HG03135 (cell line): ENCODE results near the gene MRPL55.

ENCODE experiments used
- ATAC-seq: cut with Tn5 transposase; IDR thresholded peaks from one replicate; pipeline ENCODE4 v1.9.1; 2021; ENCODE audit warnings: mild to moderate bottlenecking, moderate library complexity; ENCODE audit not compliant: unreplicated experiment

MRPL55 gene

DNA sequence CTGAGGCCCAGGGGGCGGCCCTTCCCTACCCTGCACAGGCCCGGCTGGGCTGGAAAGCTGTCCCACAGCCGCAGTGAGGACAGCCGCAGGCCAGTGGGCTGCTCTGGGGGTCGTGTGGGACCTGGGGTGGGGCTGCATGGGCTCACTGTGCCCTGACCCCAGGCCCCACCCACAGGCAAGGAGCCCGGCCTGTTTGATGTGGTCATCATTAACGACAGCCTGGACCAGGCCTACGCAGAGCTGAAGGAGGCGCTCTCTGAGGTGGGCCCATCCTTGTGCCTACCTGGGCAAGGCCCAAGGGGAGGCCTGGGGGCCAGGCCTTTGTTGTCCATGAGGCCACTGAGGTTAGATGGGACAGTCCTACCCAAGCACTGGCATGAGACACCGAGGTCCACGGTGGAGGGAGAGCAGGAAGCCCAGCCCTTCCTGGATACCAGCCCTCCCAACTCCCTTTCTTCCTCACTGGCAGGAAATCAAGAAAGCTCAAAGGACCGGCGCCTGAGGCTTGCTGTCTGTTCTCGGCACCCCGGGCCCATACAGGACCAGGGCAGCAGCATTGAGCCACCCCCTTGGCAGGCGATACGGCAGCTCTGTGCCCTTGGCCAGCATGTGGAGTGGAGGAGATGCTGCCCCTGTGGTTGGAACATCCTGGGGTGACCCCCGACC, 39.2 kb upstream of the MRPL55 start:
- ATAC-seq, result no peak

DNA sequence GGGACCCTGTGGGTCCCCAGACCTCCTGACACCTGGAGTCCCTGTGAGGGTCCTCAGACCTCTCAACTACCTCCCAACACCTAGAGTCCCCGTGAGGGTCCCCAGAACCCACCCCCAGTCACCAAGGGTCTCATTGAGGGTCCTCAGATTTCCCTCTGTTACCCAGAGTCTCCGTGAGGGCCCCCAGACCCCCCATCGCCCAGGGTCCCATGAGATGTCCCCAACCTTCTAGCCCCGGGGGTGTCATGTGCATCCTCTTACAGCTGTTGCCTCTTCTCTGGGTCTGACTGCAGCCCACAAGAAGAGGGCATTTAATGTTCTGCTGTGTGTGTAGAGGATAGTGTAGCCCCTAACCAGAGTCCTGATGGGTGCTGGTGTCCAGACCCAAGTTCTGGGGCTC, 38.7 kb upstream of the MRPL55 start:
- no peak for ATAC-seq

DNA sequence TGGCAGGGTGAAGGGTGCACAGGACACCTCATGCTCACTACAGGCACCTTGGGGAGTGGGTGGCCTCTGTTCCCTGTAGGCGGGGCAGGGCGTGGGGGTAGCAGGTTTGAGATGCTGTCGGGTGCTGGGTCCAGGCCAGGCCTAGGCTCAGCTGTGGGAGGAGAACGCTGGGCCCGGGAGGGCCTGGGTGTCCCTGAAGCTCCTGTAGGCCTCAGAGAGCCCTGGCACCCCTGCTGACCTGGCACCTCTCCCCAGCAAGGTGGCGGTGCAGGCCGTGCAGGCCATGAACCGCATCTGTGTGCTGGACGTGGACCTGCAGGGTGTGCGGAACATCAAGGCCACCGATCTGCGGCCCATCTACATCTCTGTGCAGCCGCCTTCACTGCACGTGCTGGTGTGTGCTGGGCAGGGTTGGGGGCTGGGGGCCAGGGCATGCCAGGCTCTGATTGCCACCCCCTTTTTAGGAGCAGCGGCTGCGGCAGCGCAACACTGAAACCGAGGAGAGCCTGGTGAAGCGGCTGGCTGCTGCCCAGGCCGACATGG, 38.1 kb upstream of the MRPL55 start:
- no peak for ATAC-seq

DNA sequence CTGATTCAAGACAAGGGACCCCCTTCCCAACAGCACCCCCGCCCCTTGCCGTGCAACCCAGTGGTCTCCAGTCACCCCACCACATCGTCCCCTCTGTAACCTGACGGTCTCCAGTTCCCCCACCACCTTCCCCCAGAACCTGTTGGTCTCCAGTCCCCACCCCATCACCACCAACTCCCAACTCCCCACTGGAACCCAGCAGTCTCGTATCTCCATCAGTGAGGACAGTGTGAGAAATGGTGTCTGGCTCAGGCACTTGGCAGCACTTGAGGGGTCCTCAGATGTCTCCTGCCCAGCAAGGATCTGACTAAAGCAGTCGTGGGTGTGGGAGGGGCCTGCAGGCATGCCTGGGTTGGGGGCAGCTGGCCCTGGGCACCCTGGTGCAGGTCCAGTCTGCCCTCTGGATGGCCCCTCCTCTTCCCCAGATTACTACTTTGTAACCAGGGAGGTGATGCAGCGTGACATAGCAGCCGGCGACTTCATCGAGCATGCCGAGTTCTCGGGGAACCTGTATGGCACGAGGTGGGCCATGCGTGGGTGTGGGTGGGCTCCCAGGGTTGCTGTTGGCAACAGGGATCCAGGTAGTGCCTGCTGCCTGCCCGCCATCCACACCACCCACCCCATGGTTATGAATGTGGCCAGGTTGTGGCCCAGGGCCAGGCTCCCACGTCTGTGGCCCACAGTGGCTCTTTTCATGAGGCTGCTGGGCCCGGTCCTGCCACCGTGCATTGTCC, 37.5 kb upstream of the MRPL55 start:
- ATAC-seq, result no peak

DNA sequence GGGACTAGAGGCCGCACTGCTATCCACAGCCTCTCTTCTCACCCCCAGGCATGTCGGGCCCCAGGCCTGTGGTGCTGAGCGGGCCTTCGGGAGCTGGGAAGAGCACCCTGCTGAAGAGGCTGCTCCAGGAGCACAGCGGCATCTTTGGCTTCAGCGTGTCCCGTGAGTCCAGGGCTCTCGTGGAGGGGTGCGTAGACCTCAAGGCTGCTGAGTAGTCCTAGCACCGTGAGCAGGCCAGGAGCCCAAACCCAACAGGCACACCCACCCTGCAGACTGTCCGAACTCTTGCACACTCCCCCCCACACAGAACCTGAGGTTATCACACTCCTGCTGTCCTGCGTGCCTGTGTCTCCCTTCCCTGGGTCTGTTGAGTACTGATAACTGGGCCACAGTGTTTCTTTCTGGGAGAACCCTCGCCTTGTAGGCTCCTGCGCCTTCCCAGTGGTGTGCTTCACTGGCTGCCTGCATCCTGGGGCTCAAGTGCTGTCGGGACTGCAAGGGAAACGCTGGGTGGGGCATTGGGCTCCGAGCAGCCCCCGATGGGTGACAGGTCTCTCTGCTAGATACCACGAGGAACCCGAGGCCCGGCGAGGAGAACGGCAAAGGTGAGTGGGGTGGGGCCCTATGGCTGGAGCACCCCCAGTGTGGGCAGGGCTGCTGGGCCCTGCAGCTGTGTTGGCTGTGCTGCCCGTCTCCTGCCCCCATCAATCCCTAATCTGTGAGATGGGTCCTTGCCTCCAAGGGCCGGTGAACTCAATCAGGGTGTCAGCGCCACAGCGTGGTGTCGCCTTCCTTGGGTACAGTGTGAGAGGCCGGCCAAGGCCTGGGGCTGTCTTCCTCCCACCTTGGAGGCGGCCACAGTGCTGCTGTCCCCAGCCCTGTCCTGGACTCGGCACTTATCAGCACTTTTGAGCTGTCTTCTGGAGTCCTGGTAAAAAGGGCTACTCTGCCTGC, 36.6 kb upstream of the MRPL55 start:
- no peak for ATAC-seq

DNA sequence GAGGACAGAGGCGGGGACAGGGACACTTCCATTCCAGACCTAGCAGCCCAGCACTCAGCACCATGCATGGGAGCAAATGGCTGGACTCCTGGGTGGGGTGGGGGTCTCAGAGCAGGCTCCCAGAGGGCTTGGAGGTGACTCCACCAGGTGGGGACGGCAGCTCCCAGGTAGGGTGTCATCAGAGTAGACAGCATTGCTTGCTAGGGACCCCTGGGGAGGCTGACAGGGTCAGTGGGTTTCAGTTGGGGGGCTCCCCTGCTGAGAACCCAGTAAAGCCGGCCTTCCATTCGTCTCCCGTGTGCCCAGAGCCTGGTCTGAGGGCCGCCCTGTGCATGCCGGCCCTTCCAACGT, 35.9 kb upstream of the MRPL55 start:
- ATAC-seq, result no peak

DNA sequence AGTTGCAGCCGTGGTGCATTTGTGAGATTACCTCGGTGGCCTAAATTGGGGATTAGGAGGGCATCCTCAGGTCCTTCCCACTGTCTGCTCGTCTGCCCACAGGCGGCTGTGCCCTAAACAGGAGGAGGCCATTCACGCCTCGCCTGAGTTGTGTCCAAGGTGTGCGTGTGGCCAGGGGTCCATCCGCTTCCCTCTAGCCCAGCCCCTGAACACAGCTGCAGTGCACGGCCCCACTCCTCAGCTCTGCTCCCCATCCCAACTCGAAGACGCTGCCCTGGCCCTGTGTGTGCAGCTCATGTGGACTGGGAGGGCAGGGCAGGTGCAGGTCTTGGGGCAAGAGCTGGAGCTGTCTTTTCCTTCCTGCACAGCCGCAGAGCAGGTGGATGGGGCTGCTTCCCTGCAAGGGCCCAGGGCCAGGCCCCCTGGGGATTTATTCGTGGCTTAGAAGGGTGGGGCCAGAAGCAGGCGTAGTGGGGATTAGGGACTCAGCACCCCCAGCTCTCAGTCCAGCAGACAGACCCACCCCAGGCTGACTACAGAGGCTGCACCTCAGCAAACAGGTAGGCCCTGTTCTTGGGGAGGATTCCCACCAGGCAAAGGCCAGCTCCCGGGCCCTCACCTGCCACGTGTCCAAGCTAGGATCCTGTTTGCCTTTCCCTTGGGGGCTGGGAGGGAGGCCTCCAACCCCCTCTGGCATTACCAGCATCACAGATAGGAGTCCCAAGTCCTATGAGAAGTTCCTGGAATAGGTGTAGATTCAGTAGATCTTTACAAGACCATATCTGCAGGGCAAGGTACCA, 35.3 kb upstream of the MRPL55 start:
- no peak for ATAC-seq

DNA sequence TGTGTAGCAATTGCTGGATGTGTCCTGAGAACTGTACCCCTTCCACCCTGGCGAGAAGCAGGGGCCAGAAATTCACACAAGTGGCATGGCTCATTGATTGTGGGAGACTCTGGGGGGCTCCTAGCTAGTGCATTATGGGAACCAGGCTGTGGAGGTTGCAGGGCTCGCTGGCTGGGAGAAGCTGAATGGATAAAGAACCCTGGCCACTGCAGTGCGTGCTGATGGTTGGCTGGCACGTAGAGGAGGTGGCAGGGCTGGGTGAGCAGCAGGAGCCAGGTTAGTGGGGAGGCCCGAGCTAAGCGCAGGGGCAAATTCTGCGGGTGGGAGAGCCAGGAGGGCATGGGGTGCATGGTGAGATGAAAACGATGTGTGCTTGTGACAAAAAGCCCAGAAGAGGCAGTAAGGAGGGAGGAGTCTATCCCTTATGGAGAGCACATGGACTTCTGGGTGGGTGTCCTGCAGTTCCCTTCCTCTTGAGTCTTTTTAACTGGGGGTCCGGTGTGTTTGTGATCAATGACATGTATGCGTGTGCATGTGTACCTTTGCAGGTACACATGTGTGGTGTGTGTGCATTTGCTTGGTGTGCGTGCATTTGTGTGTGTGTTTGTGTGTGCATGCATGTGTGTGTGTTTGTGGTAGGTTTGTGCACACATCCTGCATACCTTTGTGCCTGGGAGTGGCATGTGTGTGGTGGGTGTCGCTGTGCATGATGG, 34.5 kb upstream of the MRPL55 start:
- ATAC-seq, result no peak

DNA sequence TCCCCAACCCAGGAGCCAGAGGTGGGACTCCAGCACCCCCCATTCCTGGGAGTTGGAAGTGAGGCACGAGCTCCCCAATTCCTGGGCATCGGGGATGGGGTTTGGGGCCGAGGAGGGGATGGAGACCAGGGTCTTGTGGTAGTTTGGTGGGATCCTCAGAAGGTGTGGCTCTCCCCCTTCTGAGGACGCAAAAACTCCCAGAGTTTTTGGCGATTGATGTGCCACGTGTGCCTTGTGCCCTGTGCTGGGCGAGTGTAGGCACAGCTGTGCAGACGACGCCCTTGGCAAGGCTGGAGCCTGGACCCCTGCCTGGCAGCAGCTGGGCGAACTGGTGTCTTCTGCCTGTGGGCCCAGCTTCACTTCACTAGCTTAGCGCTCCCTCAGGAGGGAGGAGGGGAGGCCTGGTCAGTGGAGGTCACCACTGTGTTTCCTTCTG, 33.6 kb upstream of the MRPL55 start:
- ATAC-seq, result no peak

DNA sequence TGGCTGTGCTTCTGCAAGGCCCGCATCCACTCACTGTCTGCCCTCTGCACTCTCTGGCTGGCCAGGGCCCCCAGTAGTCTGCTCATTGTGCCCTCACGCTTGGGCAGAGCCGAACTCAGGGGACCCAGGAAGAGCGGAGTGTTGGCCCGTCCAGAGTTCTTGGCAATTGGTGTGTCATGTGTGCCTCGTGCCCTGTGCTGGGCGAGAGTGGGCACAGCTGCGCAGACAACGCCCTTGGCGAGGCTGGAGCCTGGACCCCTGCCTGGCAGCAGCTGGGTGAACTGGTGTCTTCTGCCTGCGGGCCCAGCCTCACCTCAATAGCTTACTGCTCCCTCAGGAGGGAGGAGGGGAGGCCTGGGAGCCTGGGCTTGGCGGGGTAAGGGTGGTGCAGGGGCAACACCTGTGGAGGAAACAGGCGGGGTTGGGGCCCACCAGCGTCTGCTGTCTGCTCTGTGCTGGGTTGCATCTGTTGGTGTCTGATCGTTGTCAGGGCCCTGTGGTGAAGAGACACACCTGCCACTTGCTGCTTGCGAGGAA, 33.1 kb upstream of the MRPL55 start:
- no peak for ATAC-seq

DNA sequence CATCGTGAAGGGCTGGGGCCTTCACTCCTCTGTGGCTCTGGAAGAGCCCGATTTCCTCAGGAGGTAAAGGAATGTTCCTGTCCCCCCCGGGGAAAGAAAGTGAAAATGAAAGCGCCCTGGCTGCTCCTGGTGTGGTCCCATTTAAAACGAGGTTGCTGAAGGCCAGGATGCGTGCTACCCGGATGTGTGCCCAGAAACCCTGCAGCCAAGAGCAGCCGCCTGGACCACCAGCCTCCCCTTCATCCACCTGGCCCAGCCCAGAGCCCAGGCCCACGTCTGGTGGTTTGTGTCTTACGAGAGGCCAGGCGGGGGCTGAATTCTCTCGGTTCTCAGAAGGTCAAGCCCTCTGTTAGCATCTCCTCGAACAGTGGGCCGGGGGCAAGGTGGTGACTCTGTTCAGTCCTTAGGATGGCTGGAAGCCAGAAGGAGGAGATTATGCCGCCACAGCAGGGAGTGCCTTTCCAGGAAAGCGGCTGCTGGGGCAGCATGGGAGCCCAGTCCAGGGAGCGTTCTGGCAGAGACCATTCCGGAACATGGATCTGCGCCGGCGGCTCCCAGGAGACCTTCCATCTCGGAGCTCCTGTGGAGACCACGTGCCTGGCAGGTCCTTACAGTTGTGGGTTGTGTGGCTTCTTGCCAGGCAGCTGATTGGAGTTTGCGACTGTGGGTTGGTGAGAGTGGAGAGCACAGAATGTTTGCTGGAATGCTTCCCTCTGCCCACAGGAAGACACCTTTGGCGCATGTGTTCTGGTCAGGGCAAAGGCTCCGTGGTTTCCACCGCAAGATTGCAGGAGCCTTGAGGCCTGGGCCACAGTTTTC, 32.3 kb upstream of the MRPL55 start:
- no peak for ATAC-seq

DNA sequence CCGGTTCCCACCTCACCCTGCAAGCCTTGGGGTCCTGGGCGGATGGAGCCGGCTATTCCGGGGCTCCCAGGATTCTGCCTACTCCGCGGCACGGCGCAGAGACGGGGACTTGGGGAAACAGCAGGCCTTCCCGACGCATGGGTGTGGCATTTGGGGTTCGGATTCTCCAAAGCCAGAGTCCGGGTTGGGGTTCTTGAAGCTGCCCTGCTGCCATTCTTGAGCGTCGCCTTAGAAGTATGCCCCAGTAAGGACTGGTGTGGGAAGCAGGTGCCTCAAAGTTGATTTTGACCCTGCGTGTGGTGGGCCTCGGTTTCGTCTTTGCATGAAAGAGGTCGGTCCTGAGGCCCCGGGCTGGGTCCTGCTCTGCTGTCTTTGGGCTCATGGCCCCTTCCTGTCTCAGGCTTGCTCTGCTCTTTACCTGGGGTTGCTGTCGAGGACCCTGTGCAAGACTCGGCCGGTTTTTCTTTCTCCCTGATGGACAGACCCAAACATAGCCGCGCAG, 31.7 kb upstream of the MRPL55 start:
- no peak for ATAC-seq

DNA sequence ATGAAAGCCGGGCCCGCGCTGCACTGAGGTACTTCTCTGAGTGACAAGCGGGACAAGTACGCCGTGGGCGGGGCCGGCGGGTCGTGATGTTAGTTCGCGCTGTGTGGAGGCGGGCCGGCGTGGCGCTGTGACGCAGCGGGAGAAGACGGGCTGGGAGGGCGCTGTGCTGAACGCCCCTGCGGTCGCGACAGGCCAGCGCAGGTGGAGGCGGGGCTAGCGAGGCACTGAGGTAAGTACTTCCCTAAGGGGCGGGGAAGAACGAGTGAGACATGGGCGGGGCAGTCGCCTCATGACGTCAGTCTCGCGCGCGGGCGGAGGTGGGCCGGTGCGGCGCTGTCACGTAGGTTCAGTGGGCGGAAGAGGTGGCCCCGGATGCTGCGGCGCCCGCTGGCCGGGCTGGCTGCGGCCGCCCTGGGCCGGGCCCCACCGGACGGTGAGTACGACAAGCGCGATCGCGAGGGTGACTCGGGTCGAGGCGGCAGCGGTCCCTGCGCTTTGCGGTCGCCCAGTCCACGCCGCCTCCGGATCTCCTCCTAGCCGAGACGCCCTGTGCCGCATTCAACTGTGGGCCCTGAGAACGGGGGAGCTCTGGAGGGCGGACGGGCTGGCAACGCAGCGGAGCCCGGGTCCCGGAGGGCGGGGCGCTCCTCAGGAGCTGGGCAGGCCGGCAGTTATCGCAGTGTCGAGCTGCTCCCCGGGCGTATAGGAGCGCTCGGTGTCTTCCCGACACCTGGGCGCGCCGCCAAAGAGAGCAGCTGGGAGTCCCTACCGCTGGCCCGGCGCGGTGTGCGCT, 31.0 kb upstream of the MRPL55 start, which contains the start of gene GUK1:
GUK1 (plus strand) TSS at position 349 of the 793 bp plus-strand sequence; CDS start at position 373, 24 bp downstream.
- peak; percentile 91 for ATAC-seq

DNA sequence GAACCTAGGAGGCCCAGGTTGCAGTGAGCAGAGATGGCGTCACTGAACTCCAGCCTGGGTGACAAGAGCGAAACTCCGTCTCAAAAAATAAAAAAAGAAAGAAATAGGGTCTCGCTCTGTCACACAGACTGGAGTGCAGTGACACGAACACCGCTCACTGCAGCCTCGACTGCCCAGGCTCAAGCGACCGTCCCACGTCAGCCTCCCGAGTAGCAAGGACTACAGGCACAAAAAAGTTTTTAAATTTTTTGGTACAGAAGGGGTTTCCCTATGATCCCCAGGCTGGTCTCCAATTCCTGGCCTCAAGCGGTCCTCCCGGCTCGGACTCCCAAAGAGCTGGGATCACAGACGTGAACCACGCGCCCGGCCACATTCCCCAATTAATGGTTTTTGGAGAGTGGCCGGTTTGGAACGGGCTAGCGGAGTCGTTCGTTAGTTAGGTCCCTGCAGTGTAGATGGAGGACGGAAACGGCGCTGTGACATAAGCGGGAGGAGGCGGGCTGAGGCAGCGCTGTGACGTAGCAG, 30.4 kb upstream of the MRPL55 start:
- ATAC-seq, result no peak

DNA sequence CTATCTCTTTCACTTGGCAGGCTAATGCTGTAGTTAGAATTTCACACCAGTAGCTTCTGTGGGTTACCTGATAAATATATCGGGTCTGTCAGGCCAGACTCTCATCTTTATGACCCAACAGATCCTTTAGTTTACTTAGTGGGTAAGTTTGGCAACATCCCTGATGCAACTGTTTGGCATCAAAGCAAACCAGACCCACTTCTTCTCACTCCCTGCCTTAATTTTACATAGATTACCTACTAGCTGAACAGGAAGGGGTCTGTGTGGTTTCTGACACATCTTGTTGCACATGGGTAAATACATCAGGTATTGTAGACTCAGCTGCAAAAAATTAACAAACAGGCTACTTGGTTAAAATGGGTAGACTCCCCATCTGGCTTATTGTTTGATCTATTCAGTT, 27.8 kb upstream of the MRPL55 start:
- no peak for ATAC-seq

DNA sequence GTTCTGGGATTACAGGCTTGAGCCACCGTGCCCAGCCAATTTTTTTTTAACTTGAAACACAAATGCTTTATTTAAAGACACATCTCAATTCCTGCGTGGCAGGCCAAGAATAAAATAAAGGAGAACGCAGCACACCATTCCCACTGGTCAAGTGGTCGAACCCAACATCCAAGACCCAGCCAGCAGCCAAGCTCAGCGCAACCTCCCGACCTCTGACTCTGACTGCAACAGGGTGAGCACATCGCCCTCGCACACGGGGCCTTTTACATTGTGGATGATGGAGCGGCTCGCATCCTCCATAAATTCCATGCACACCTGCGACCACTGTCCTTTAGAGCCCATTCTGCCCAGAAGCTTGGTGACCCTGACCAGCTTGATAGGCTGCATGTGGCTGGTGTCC, 25.5 kb upstream of the MRPL55 start:
- ATAC-seq, result no peak

DNA sequence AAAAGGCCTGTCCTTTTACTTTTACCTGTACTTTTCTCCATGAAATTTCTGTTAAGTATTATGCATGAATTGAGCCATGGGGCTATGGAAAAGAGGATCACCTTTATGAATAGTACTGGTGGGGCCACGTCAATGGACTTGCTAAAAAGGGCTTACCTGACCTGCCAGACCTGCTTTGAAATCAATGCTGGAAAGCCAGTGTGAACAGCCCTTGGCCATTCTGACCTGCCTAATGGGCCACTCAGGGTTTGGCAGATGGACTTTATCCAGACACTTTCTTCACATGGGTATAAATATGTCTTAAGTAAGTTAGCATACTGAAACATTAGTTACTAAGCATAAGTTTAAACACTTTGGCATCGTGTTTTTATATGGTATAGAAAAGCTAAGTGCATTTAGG, 22.7 kb upstream of the MRPL55 start:
- no peak for ATAC-seq
